Colonic mucosa (tissue), 4 donors: Measurements from ENCODE around the gene HIVEP2. TPM values are rescaled to one million over a fixed set of nuclear protein-coding genes. Genes with fewer than 3 reads are reported as not detected.

Experiments used
- DNase-seq: peaks from one replicate; pipeline ENCODE4 v3.0.0-alpha.2; 2020
- H3K27ac ChIP-seq: fragments of 200-600 bp; one replicate; pipeline ENCODE4 v1.8.0; 2021
- H3K27me3 ChIP-seq: fragments of 200-600 bp; one replicate; pipeline ENCODE4 v1.8.0; 2021
- H3K36me3 ChIP-seq: fragments of 200-600 bp; one replicate; pipeline ENCODE4 v1.8.0; 2021
- H3K4me1 ChIP-seq: fragments of 200-600 bp; one replicate; pipeline ENCODE4 v1.8.0; 2021; ENCODE audit warnings: mild to moderate bottlenecking
- H3K4me3 ChIP-seq: fragments of 200-600 bp; one replicate; pipeline ENCODE4 v1.8.0; 2021
- H3K9ac ChIP-seq, 2 donors: one replicate each; pipeline ENCODE4 v1.7.0; 2013; ENCODE audit warnings: control low read depth in 2 of 2, low read depth in 2 of 2, low read length in 2 of 2
- H3K9me3 ChIP-seq: fragments of 200-600 bp; one replicate; pipeline ENCODE4 v1.8.0; 2021
- CTCF ChIP-seq: fragments of 200-600 bp; IDR thresholded peaks from one replicate; pipeline ENCODE4 v1.8.0; 2022; ENCODE audit warnings: antibody characterized with exemption, mild to moderate bottlenecking
- intact Hi-C: fragments of 100-400 bp; cut with DNase I; formaldehyde crosslinking; loops from one replicate; pipeline ENCODE4 v1.14.1; 2022
- total RNA-seq, 2 donors: library from RNA; stranded (reverse); fragmentation: NEBNext Ultra II Directional in 1 of 2; extraction: Animal tissue kit (Norgen Biotek cat#: 25700) in 1 of 2; gene quantifications; one replicate each; pipeline ENCODE4 v1.2.1, GENCODE V29; 2021
- donor health status: healthy.
- donor health status: DM: no; HTN: no; CAD: no.
- donor health status: DM: no; HTN: no; CAD: no.

HIVEP2 gene
- total RNA-seq, 2 donors from 2014 or later = 5.3 to 15.2 TPM

- intact Hi-C loops = no loop called here
- TF ChIP-seq CTCF = no peak
- Histone ChIP-seq H3K9ac (no peak overlapping the region), H3K27ac (no peak overlapping the region), H3K4me1 (no peaks in the 10 kb centered on the region), H3K9me3 (no peaks in the 10 kb centered on the region), H3K4me3 (no peak overlapping the region), H3K36me3 (no peaks in the 10 kb centered on the region), H3K27me3 (no peaks in the 10 kb centered on the region)
- DNase-seq = no peak
Observed at GRCh38 chr6:142784344-142784743, 160.6 kb downstream of the HIVEP2 start.

- DNase-seq = no peak
- Histone ChIP-seq H3K4me1 (no peaks in the 10 kb centered on the region), H3K36me3 (no peaks in the 10 kb centered on the region), H3K4me3 (no peak overlapping the region), H3K27me3 (no peaks in the 10 kb centered on the region), H3K9me3 (no peaks in the 10 kb centered on the region), H3K27ac (no peak overlapping the region), H3K9ac (no peak overlapping the region)
- intact Hi-C loops = no loop called here
- TF ChIP-seq CTCF = no peak
Observed at GRCh38 chr6:142783499-142783898, 161.5 kb downstream of the HIVEP2 start.

- no peak for TF ChIP-seq CTCF
- no peaks in the 10 kb centered on the region for H3K4me1 ChIP-seq
- H3K36me3 ChIP-seq = no peaks in the 10 kb centered on the region
- no peak for DNase-seq
- no peak overlapping the region for H3K4me3 ChIP-seq
- no peaks in the 10 kb centered on the region for H3K27me3 ChIP-seq
- H3K9me3 ChIP-seq = no peaks in the 10 kb centered on the region
- H3K9ac ChIP-seq = no peak overlapping the region
- H3K27ac ChIP-seq = no peak overlapping the region
- intact Hi-C loops = no loop called here
Observed at GRCh38 chr6:142781129-142781528, 163.8 kb downstream of the HIVEP2 start.

- no peak overlapping the region for H3K4me3 ChIP-seq
- H3K27me3 ChIP-seq = no peaks in the 10 kb centered on the region
- no peaks in the 10 kb centered on the region for H3K36me3 ChIP-seq
- intact Hi-C loops = no loop called here
- peak overlapping the region; percentile 23 for H3K27ac ChIP-seq
- no peaks in the 10 kb centered on the region for H3K4me1 ChIP-seq
- TF ChIP-seq CTCF = no peak
- H3K9ac ChIP-seq = no peak overlapping the region
- peak; percentile 62 for DNase-seq
- no peaks in the 10 kb centered on the region for H3K9me3 ChIP-seq
Observed at GRCh38 chr6:142773859-142774648, 170.9 kb downstream of the HIVEP2 start.

GRCh38 chr6:142773324-142773723, 171.7 kb downstream of the HIVEP2 start:
- DNase-seq = no peak
- Histone ChIP-seq H3K9ac (peak overlapping the region in 1 of 2 donors; percentile 4), H3K4me3 (no peak overlapping the region), H3K36me3 (no peaks in the 10 kb centered on the region), H3K4me1 (no peaks in the 10 kb centered on the region), H3K27ac (peak overlapping the region; percentile 23), H3K27me3 (no peaks in the 10 kb centered on the region), H3K9me3 (no peaks in the 10 kb centered on the region)
- no peak for TF ChIP-seq CTCF
- intact Hi-C loops = no loop called here
